GM18498 (cell line): ENCODE data around the gene FZD10.

Experiments
- ATAC-seq: cut with Tn5 transposase; IDR thresholded peaks from one replicate; pipeline ENCODE4 v1.9.1; 2021; ENCODE audit warnings: mild to moderate bottlenecking, moderate library complexity; ENCODE audit not compliant: unreplicated experiment

The FZD10 gene

DNA sequence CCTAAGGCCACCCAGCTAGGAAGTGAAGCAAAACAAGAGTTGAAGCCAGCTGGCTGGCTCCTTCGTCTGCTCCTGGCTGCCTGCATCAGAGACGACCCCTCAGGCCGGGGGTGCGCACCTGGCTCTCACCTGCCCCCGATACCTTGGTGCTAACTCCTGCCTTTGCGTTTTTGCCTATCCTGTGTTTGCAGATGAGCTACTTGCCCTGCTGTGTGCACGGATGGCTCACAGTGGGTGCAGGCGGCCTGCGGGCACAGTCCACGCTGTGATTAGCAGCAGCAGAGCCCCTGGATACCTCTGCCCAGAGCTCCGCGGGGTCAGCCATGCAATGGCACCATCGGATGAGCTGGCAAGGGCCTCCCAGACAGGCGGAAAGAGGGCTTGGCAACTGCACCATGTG, 31.2 kb upstream of the FZD10 start:
- ATAC-seq = no peak

DNA sequence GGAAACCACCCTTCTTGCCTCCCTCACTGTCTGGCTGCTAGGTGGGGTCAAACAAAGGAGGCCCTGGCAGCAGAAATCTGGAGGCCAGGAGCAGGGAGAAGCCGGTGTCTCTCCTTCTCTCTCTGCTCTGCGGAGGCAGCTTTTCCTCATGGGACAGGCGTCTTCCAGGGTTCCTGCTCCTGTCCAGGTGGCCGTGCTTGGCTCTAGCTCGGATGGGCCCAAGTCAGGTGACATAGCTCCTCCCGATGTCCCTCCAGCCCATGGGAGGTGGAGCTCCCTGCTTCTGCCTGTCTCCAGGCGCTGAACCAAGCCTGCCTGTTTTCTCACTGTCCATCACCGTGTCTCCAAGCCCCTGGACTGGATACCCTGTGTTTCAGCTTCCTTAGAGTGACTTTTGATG, 30.5 kb upstream of the FZD10 start:
- ATAC-seq = no peak

GRCh38 chr12:130132831-130133511, 29.3 kb upstream of the FZD10 start:
- no peak for ATAC-seq

DNA sequence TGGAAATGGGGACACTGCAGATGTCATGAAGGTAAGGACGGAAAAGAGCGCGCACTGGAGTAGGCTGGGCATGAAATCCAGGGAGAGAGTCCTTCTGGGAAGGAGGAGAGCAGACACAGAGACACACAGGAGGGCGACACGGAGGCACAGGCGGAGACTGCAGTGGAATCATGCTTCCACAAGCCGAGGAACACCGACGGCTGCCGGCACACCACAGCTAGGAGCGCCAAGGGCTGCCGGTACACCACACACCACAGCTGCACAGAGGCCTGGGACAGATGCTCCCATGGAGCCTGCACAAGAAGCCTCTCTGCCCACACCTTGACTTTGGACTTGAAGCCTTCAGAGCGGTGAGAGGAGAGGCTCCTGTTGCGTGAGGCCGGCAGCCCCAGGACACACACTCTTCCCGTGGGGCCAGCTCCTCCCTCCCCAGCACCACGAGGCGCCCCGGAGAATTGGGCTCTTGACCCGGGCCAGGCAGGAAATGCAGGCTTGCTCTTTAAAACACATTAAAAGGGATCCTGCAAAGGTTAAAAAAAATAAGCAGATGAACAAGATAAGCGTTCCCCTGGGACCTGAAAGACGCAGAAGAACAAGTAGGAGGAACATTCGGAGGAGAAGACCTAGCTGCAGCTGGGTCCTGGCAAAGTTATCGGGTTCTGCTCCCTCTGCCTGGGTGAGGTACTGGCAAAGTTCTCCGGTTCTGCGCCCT, 28.3 kb upstream of the FZD10 start:
- no peak for ATAC-seq

DNA sequence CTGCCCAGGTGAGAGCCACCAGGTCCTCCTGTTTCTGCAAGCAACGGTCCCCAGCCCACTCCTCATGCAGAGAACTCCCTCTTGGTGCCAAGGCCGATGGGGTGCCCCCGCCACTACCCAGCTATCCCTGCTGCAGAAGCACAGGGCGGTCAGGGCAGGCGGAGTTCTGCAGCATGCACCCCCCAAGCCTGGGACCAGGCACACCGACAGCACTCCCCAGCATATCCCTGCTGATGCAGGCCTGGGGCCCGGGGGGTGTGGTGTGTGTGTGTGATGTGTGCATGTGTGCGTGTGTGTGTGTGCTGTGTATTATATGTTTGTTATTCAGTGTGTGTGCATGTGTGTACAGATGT, 27.7 kb upstream of the FZD10 start:
- no peak for ATAC-seq

- no peak for ATAC-seq
These were observed 25.7 kb upstream of the FZD10 start for GRCh38 chr12:130136509-130137039.

DNA sequence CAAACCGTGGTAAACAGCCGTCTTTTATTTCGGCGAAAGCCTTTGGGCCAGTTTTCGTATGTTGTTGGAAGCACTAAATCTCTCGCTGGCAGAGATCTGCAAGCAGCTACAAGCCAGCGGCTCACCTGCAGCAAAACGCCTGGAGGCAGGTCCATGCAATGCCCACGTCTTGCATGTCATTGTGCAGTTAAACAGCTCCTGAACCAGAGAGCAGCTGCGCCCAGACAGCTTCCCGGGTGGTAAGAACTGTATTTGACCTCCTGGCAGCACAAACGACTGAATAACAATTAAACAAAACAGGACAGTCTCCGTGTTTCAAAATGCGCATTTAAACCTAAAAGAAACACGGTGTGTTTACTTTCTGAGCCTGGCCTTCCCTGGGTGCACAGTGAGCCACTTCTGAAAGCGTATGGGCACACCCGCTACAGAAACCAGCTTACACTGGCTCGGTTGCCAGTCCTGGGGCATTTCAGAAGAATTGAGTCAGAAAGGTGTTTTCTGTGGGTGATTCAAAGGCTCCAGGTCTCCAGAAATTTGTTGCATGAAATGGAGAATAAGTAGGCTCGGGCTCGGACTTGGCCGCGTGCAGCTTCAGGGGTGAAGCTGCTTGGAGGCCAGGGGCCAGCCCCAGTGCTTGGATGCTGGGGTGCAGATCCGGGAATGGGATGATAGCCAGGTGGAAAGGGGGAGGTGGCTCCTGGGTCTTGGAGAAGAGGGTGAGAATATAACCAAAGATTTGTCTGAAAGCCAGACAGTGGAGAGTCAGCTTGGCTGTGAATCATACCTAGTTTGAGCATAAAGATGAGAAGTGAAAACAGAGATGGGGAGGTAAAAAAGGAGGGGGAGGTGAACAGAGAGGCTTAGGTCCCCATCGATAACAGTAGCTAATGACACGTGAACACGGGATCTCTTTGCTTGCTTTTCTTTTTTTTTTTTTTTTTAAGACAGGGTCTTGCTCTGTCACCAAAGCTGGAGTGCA, 24.9 kb upstream of the FZD10 start:
- no peak for ATAC-seq

DNA sequence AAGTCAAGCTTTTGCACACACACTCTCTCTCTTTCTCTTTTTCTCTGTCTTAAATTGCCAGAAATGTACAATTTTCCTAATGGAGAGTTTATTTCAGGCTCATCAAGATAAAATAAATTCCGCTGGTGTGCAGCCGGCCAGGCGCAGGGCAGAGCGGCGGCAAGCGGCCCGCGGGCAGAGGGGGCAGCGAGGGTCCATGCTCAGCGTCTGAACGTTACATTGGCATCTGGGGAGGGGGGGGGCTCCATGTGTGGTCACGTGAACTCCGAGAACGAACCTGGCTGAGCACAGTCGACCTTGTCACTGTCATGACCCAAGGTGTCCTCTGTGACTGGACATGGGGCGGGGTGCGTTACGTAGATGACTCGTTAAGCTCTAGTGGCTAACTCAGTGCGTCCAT, 23.8 kb upstream of the FZD10 start:
- no peak for ATAC-seq

DNA sequence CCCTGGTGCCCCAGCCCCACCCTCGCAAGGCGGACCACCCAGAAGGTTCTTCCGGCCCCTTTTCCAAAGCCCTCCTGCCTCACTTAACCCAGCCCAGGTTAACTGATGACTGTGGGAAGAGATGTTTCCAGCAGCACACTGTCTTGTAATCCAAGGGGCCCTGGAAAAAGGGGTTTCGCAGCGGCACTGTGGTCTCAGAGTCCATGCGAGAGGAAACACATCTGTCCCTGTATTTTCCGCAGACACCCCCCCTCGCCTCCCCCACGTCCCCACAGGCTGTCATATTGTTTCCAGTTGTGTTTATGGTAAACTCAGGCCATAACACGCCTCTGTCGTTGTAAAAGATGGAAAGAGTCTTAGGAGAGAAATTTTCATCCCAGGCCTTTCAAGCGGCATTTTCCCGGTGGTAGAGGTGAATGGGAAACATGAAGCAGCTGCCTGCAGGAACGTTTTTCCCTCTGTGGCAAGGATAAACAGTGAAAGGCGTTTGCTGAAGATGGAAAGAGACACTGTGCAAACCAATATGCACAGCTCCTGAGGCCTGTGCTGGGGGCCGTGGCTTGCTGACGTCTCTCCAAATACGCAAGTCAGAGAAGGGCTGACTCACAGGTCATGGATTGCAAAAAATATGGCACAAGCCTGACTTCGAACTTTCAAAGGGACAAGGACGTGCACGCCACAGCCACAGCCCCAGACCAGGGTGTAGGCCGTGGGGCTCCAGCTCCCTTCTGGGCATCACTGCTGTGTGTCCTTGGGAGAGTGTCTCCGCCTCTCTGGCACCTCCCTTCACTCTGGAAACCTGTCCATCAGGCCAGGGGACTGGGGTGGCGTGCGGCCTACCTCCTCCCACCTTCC, 22.5 kb upstream of the FZD10 start:
- ATAC-seq = no peak

- no peak for ATAC-seq
These were observed 21.2 kb upstream of the FZD10 start for GRCh38 chr12:130141105-130141504.

DNA sequence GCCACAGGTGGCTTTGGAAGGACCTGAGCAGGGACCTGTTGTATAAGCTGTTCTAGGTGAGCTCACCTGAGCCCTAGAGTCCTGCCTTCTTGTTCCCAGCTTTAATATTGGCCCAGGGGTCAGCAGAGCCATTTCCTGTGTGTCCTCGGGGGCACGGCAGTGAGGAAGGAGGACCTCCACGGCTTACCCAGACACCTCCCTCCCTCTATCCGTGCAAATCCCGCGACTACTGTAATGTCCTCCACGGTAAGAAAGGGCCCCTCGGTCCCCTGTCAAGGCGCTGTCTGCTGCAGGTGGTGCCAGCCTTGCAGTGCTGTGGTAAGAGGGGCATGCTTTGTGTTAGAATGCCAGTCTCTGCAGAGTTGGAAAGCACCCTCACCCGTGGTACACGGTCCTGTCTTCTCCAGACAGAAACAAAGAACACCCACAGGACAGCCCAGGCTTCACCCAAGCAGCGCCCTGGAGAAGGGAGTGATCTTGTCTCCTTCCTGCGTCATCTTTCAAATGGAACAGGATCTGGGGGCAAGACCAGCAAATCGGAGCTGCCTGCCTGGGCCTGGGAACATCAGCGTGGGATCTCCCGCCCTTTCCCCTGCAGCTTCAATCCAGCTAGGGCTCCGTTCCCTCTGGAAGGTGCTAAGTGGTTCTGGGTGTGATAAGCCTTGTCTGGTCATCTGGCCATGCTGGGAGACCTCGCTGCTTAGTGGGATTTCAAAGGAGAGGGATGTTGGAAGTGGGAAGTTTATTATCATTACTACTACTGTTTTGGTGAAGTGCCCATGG, 20.2 kb upstream of the FZD10 start:
- ATAC-seq = no peak

- no peak for ATAC-seq
These were observed 19.5 kb upstream of the FZD10 start for GRCh38 chr12:130142736-130143135.

DNA sequence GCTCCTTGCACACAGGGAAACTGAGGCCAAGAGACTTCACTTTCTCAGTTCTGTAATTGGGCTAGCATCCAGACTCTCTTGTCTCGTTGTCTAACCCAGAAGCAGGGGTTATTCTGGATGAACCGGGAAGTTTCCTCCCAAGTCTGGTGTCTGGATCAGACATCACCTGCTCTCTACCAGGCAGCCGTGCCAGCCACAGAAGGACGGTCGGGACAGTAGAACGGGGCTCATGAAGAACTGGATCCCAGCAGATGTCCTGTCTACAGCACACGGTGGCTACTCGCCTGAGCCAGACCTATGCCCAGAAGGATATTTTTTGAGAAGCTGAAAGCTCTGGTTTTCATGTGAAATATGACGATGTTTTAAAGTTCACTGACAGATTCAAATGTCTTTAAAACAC, 19.1 kb upstream of the FZD10 start:
- ATAC-seq = no peak

DNA sequence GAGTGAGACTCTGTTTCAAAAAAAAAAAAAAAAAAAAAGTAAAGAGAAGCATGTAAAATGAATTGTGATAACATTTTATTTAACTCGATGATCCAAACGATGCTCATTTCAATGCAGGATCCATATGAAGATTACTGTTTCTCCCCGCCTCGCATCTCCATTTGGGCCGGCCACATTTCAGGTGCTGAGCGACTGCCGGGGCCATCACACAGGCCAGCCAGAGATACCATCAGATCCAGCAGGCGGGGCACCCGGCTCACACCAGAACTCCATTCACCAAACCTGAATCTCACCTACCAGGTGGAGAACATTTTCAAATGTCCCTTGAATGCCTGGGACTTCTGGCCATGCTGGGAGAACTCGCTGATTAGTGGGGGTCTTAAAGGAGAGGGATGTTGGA, 18.0 kb upstream of the FZD10 start:
- ATAC-seq = no peak

DNA sequence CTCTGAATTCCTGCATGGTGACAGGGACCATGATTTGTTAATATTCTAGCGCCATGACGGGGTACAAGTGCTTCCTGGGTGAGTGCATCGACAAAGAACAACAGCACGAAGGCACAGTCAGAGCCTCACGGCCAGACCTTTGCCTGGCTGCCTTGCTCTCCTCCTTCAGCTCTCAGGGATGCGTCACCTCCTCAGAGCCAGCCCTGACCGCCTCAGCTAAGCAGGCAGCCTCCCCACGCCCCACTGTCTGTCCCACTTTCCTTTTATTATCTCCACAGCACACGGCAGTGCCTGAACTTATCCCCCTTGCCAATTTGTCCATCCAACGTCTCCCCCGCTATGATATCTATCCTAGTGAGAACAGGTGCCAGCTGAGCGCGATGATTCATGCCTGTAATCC, 16.5 kb upstream of the FZD10 start:
- ATAC-seq = no peak

DNA sequence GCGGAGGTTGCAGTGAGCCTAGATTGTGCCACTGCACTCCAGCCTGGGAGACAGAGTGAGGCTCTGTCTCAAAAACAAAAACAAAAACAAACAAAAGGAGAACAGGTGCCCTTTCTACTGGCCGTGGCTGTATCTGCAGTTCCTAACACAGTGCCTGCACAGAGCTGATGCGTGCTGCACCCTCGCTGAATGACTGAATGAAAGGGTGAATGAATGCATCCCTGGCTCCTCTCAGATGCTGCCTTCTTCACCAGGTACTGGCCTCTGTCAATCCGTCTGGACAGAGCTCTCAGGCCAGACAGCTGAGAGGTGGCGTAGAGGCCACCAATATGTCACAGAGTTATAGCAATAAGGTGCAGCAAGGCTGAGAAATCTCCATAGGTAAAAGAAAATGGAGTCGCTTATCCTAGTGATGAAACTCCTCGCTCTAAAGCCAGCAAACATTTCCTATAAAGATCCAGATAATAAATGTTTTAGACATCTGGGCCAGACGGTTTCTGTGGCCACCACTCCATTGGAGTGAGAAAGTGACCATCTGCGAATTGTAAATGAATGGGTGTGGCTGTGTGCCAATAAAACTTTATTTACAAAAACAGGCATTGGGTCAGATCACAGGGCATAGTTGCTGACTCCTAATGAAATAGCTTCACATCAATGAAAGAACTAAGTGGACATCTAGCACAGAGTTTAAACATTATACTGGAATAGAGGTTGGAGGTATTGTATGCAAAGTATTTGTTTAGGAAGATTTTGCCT, 15.9 kb upstream of the FZD10 start:
- ATAC-seq = no peak

GRCh38 chr12:130147875-130148596, 14.2 kb upstream of the FZD10 start:
- no peak for ATAC-seq

GRCh38 chr12:130151846-130152245, 10.4 kb upstream of the FZD10 start:
- ATAC-seq = no peak
